Mammary epithelial cell (primary cell): Measurements from ENCODE around the gene FAM78A.

Experiments
- CTCF ChIP-seq, 2 donors: IDR thresholded peaks in 1 of 2; conservative IDR thresholded peaks in 1 of 2; 2 replicates each; pipeline ENCODE4 v1.5.1; 2011 to 2012; ENCODE audit warnings: inconsistent platforms in 2 of 2, low read length in 2 of 2, mild to moderate bottlenecking in 2 of 2, control low read depth in 1 of 2, low read depth in 1 of 2; ENCODE audit not compliant: insufficient read depth in 1 of 2; ENCODE audit errors: extremely low read depth in 1 of 2
- EZH2 ChIP-seq: IDR thresholded peaks from 2 replicates; pipeline ENCODE4 v1.6.1; 2012; ENCODE audit warnings: low read length, inconsistent platforms, borderline replicate concordance

DNA sequence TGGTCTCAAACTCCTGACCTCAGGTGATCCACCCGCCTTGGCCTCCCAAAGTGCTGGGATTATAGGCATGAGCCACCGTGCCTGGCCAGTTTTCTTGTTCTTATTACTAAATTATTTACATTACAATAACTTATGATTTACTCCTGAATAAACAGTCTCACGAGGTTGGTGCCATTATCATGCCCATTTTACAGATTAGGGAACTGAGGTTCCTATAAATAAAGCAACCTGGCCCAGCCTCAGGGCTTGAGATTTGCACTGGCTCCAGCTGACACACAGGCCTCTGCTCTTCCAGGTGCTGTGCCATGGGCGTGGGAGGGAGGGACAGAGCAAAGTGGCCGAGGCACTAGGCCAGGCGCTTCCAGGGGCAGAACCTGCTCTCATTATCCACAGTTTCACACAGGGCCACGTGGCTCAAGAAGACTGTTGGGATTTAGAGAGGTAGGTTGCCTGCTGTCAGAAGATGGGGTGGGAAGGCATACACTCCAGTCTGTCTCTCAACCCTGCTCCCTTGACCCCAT lies 15.5 kb upstream of the FAM78A start:
- no peak for TF ChIP-seq EZH2
- TF ChIP-seq CTCF (conservative IDR thresholded peaks at IDR 0.05 in 1 of 2, IDR thresholded peaks at IDR 0.05 in 1 of 2; ENCODE audit: extremely low read depth in 1 of 2, insufficient read depth in 1 of 2, low read depth in 1 of 2, low read length in 2 of 2), result no peak
